AG09319 (cell line): ENCODE data around the gene RBM38.
A peak's percentile ranks its signal among the peaks of the same experiment; 100 is the strongest.

Experiments
- DNase-seq: peaks from one replicate; pipeline ENCODE4 v3.0.0-alpha.2; 2010; ENCODE audit warnings: low read depth; ENCODE audit errors: extremely low read depth
- TF ChIP-seq, protein P1 (sequence below): IDR thresholded peaks from 2 replicates; pipeline ENCODE4 v1.5.1; 2011; ENCODE audit warnings: low read depth, mild to moderate bottlenecking, inconsistent platforms, low read length, moderate library complexity

The RBM38 gene

GRCh38 chr20:57378107-57378506, 13.1 kb upstream of the RBM38 start:
- no peak for DNase-seq
- TF ChIP-seq, protein P1, sequence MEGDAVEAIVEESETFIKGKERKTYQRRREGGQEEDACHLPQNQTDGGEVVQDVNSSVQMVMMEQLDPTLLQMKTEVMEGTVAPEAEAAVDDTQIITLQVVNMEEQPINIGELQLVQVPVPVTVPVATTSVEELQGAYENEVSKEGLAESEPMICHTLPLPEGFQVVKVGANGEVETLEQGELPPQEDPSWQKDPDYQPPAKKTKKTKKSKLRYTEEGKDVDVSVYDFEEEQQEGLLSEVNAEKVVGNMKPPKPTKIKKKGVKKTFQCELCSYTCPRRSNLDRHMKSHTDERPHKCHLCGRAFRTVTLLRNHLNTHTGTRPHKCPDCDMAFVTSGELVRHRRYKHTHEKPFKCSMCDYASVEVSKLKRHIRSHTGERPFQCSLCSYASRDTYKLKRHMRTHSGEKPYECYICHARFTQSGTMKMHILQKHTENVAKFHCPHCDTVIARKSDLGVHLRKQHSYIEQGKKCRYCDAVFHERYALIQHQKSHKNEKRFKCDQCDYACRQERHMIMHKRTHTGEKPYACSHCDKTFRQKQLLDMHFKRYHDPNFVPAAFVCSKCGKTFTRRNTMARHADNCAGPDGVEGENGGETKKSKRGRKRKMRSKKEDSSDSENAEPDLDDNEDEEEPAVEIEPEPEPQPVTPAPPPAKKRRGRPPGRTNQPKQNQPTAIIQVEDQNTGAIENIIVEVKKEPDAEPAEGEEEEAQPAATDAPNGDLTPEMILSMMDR, result no peak

DNA sequence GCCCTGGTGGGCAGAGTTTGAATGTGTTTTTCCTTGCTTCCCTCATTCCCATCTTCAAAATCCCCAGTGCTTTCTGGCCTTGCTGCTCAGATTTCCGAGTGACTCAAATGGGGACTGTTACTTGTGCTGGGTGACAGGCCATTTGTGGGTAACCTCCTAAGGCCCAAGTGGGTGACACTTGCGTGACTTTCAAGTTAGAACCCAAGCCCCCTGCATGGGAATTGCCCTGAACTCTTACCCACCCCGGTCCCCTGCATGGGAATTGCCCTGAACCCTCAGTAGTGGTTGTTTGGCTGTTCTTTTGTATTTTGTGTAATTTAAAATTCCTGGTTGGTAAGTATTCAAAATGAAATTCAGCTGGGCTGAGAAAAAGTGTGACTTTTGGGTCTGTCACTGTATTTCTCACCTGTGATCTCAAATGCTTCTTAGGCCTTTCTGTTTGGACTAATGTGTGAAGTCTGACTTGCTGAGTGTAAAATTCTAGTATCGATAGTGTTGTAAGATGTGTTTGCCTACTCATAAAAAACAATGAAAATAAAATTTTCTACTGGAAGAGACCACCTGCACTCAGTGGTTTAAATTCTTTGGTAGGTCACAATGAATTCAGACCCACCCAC, 12.4 kb upstream of the RBM38 start:
- no peak for DNase-seq

DNA sequence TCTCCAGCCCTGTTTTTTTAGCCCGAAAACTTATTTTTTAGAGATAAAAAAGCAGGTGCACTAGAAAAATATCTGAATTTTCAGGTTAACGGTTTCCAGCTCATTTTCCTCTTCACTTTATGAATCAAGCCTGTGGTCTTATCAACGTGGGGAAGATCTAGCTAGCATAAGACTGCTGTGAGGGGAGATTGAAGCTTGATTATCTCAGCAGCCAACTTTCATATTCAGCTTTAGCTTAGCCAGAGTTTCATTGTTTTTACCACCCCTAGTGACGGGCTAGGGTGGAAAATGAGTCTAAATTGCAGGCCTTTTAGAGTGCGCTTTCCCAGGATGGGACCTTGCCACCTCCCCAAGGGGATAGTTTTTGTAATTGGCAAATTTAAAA, 11.9 kb upstream of the RBM38 start:
- DNase-seq, result no peak
- TF ChIP-seq, protein P1, result no peak

More for the DNA sequence above, 12.4 kb upstream of the RBM38 start:
- TF ChIP-seq, protein P1, result no peak

GRCh38 chr20:57380081-57380750, 11.0 kb upstream of the RBM38 start:
- TF ChIP-seq, protein P1, result no peak
- DNase-seq, result no peak

DNA sequence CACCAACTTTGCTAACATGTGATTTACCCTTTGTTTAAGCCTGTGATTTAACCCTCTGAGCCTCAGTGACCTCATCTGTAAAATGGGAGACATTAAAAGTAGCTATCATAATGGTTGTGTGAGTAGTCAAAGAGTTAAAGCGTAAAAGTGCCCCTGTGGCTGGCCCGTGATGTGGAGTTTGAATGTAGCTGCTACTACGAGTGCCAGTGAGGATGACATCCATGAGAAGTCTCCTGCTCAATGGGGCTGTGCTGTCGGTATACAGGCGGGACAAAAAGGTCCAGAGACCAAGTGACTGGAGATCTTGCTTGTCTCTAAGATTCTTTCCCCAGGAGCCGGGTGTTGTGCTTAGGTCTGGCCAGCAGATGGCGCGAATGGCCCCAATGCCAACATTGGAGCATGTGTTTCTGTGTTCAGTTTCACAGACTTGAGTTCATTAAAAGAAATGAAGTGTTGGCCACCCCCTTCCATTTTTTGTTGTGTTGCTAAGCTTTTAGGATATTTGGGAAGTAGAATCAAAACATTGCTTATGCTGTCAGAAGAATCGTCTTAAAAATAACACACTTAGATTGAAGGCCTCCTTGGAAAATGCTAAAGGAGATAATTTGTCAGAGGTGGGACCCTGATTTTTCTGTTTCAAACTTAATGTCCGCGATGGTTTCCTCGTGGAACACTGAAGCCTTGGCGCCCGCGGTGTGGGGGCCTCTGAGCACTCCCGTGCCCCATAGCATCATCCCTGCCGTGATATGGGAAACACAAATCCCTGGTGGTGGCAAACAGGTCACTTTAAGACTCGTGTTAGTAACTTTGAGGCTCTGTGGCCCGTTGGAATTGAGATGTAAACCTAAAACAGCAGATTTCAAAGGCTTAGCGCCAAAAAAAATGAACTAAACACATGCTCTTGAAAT, 9.3 kb upstream of the RBM38 start:
- DNase-seq, result no peak
- TF ChIP-seq, protein P1, result peak; percentile 96

- no peak for DNase-seq
These were observed 8.7 kb upstream of the RBM38 start for GRCh38 chr20:57382516-57382915.

More at GRCh38 chr20:57382516-57382915, 8.7 kb upstream of the RBM38 start:
- TF ChIP-seq, protein P1, result no peak
